Body of pancreas (tissue), 4 donors: ENCODE results near the gene TMEM121. TPM values are rescaled to one million over a fixed set of nuclear protein-coding genes. Genes with fewer than 3 reads are reported as not detected.
"Not testable (repeated sequence)": the region's sequence is repeated elsewhere in the genome, so short reads cannot be mapped to it uniquely, and the experiment has no call there.

Experiments
- ATAC-seq: fragments of 150-250 bp; one replicate; pipeline ENCODE4 v1.9.1; 2016
- DNase-seq, 4 donors: peaks; one replicate each; pipeline ENCODE4 v3.0.0-alpha.2; 2019
- H3K27ac ChIP-seq, 4 donors: fragments of 200-600 bp; sonication (generic); 1 replicate in 3 of 4; 2 replicates in 1 of 4; pipeline versions ENCODE4 v1.5.1 to v1.6.1; 2016 to 2019; ENCODE audit warnings: mild to moderate bottlenecking in 1 of 4, mixed read lengths in 1 of 4, moderate library complexity in 1 of 4
- H3K27me3 ChIP-seq, 2 donors: fragments of 200-600 bp; sonication (generic); one replicate each; pipeline ENCODE4 v1.6.0; 2016; ENCODE audit warnings: mild to moderate bottlenecking in 1 of 2
- H3K36me3 ChIP-seq, 2 donors: fragments of 200-600 bp; sonication (generic); replicated peaks in 1 of 2; 2 replicates each; pipeline ENCODE4 v1.5.1; 2016; ENCODE audit warnings: low read depth in 2 of 2; ENCODE audit not compliant: insufficient read depth in 1 of 2
- H3K4me1 ChIP-seq: fragments of 200-600 bp; sonication (generic); one replicate; pipeline ENCODE4 v1.6.0; 2016
- H3K4me3 ChIP-seq, 2 donors: fragments of 200-600 bp; sonication (generic); 1 replicate in 1 of 2; 2 replicates in 1 of 2; pipeline ENCODE4 v1.5.1; 2016 to 2019
- H3K9me3 ChIP-seq, 3 donors: fragments of 200-600 bp; sonication (generic); 1 replicate in 2 of 3; 2 replicates in 1 of 3; pipeline ENCODE4 v1.5.1; 2016
- CTCF ChIP-seq, 7 experiments: fragments of 450-650 bp in 4 of 7; fragments of 200-600 bp in 3 of 7; sonication (generic) in 3 of 7; IDR thresholded peaks; one replicate each; pipeline ENCODE4 v1.5.1; 2016 to 2019; ENCODE audit warnings: antibody characterized with exemption in 7 of 7
- POLR2A ChIP-seq, 3 donors: fragments of 450-650 bp; IDR thresholded peaks; one replicate each; pipeline ENCODE4 v1.6.1; 2016; ENCODE audit warnings: antibody characterized with exemption in 3 of 3, mild to moderate bottlenecking in 2 of 3
- WGBS, 2 donors: methylation state at CpG; one replicate each; pipeline ENCODE4 v1.1.5; 2017; 5-methylcytosine and 5-hydroxymethylcytosine counted together
- intact Hi-C: fragments of 100-400 bp; cut with DNase I; formaldehyde crosslinking; loops from one replicate; pipeline ENCODE4 v1.15.1; 2023
- total RNA-seq, 2 donors: library from RNA; depleted of rRNA; stranded (reverse); fragments of >200 nt; gene quantifications; one replicate each; pipeline ENCODE4 v1.1.0, GENCODE V29; 2016

TMEM121 gene
- total RNA-seq, 2 donors from 2014 or later = 4.2 to 13.8 TPM

GRCh38 chr14:105575016-105575700 is 48.8 kb downstream of the TMEM121 start:
- intact Hi-C loops, H3K36me3 ChIP-seq, ATAC-seq, H3K4me1 ChIP-seq, H3K27ac ChIP-seq, H3K27me3 ChIP-seq, H3K9me3 ChIP-seq, DNase-seq, H3K4me3 ChIP-seq: not testable (repeated sequence)
- no CpG with 5 or more reads among the region's 17 CpGs for WGBS, 2 donors

- ATAC-seq = no peak
- WGBS, 2 donors = 69% methylated on average over 2 of the region's 2 CpGs
These were observed 50.2 kb downstream of the TMEM121 start for GRCh38 chr14:105576525-105577088.

GRCh38 chr14:105577314-105577861 is 51.0 kb downstream of the TMEM121 start:
- H3K27me3 ChIP-seq = no peaks in the 10 kb centered on the region
- no peak for DNase-seq
- TF ChIP-seq CTCF (IDR thresholded peaks at IDR 0.05) (no peak), POLR2A (IDR thresholded peaks at IDR 0.05) (no peak)
- WGBS, 2 donors = 75 to 92% methylated on average over 5 to 9 of the region's 14 CpGs
- no peaks in the 10 kb centered on the region for H3K36me3 ChIP-seq
- intact Hi-C loops = no loop called here
- ATAC-seq = no peak
- H3K4me3 ChIP-seq = no peak overlapping the region
- no peaks in the 10 kb centered on the region for H3K4me1 ChIP-seq
- no peak overlapping the region for H3K27ac ChIP-seq
- H3K9me3 ChIP-seq = no peaks in the 10 kb centered on the region

More at GRCh38 chr14:105576525-105577088, 50.2 kb downstream of the TMEM121 start:
- intact Hi-C loops = no loop called here
- Histone ChIP-seq H3K27me3 (no peaks in the 10 kb centered on the region), H3K4me1 (no peaks in the 10 kb centered on the region), H3K9me3 (no peaks in the 10 kb centered on the region), H3K4me3 (no peak overlapping the region), H3K27ac (no peak overlapping the region), H3K36me3 (no peaks in the 10 kb centered on the region)
- no peak for TF ChIP-seq CTCF (IDR thresholded peaks at IDR 0.05)
- no peak for TF ChIP-seq POLR2A (IDR thresholded peaks at IDR 0.05)
- DNase-seq = no peak

GRCh38 chr14:105578070-105578469 is 51.7 kb downstream of the TMEM121 start:
- DNase-seq (no peak), ATAC-seq (no peak)
- H3K4me3 ChIP-seq = no peak overlapping the region
- TF ChIP-seq POLR2A (IDR thresholded peaks at IDR 0.05) = no peak
- TF ChIP-seq CTCF (IDR thresholded peaks at IDR 0.05) = no peak
- intact Hi-C loops = no loop called here
- H3K4me1 ChIP-seq = no peaks in the 10 kb centered on the region
- no peaks in the 10 kb centered on the region for H3K9me3 ChIP-seq
- no peak overlapping the region for H3K27ac ChIP-seq
- no peaks in the 10 kb centered on the region for H3K27me3 ChIP-seq
- H3K36me3 ChIP-seq = no peaks in the 10 kb centered on the region

GRCh38 chr14:105579221-105579620 is 52.8 kb downstream of the TMEM121 start:
- intact Hi-C loops = not testable (repeated sequence)
- WGBS, 2 donors = no CpG with 5 or more reads among the region's 15 CpGs

More at GRCh38 chr14:105579221-105579620, 52.8 kb downstream of the TMEM121 start:
- DNase-seq, H3K27me3 ChIP-seq, H3K4me1 ChIP-seq, H3K36me3 ChIP-seq, H3K27ac ChIP-seq, ATAC-seq, H3K4me3 ChIP-seq, H3K9me3 ChIP-seq: not testable (repeated sequence)

Other genes with a start within 250 kb of the TMEM121 start
- 10 to 100 TPM; 54.5 to 86.7 TPM for gene BRF1, start 225.6 kb upstream of the TMEM121 start, total RNA-seq
- gene PACS2, start 211.8 kb upstream of the TMEM121 start, total RNA-seq = 100 to 1,000 TPM in 1 of 2 donors, 10 to 100 TPM in 1; 56.6 to 102 TPM
- under 1 TPM in 1 of 2 donors, not detected in 1; 0.33 TPM for gene TEX22, start 128.0 kb upstream of the TMEM121 start, total RNA-seq
- 10 to 100 TPM; 69.8 to 92.6 TPM for gene MTA1, start 106.8 kb upstream of the TMEM121 start, total RNA-seq
- gene CRIP2, start 51.8 kb upstream of the TMEM121 start, total RNA-seq = 10 to 100 TPM; 65.9 to 96.6 TPM
- gene CRIP1, start 39.7 kb upstream of the TMEM121 start, total RNA-seq = 1 to 10 TPM; 2.6 to 5.4 TPM
- gene TEDC1, start 35.3 kb upstream of the TMEM121 start, total RNA-seq = 10 to 100 TPM in 1 of 2 donors, 1 to 10 TPM in 1; 1.6 to 12.2 TPM